HL-60 (cell line): Measurements from ENCODE around the gene UBE2E2.

ENCODE experiments used
- CTCF ChIP-seq: IDR thresholded peaks from one replicate; pipeline ENCODE4 v1.5.1; 2011; ENCODE audit warnings: low read length, control low read depth, inconsistent platforms; ENCODE audit not compliant: insufficient read depth
- POLR2AphosphoS5 ChIP-seq: IDR thresholded peaks from 2 replicates; pipeline ENCODE4 v1.6.1; 2012; ENCODE audit warnings: low read depth

GRCh38 chr3:23542079-23542478, 339.0 kb downstream of the UBE2E2 start:
- TF ChIP-seq CTCF = no peak
- no peak for TF ChIP-seq POLR2AphosphoS5
